Measurements from ENCODE around the gene CHSY1.
"Not testable (repeated sequence)": the region's sequence is repeated elsewhere in the genome, so short reads cannot be mapped to it uniquely, and the experiment has no call there.

Gene CHSY1

GRCh38 chr15:101131489-101132389, 120.1 kb downstream of the CHSY1 start:
- no peak overlapping the region for H3K4me3 ChIP-seq (ENCODE audit: low read length)
- TF ChIP-seq CTCF (IDR thresholded peaks at IDR 0.05; ENCODE audit: insufficient read depth, low read depth, low read length, missing control alignments) = no peak
- DNase-seq (ENCODE audit: low read depth) = no peak

GRCh38 chr15:101129851-101130380, 121.9 kb downstream of the CHSY1 start:
- DNase-seq (ENCODE audit: low read depth) = no peak
- no peak overlapping the region for H3K4me3 ChIP-seq (ENCODE audit: low read length)
- no peak for TF ChIP-seq CTCF (IDR thresholded peaks at IDR 0.05; ENCODE audit: insufficient read depth, low read depth, low read length, missing control alignments)

GRCh38 chr15:101128221-101129015, 123.4 kb downstream of the CHSY1 start:
- no peak for TF ChIP-seq CTCF (IDR thresholded peaks at IDR 0.05; ENCODE audit: insufficient read depth, low read depth, low read length, missing control alignments)
- peak; percentile 94 for DNase-seq (ENCODE audit: low read depth)
- no peak overlapping the region for H3K4me3 ChIP-seq (ENCODE audit: low read length)

GRCh38 chr15:101127506-101128076, 124.3 kb downstream of the CHSY1 start:
- no peak for TF ChIP-seq CTCF (IDR thresholded peaks at IDR 0.05; ENCODE audit: insufficient read depth, low read depth, low read length, missing control alignments)
- peak; percentile 62 for DNase-seq (ENCODE audit: low read depth)
- H3K4me3 ChIP-seq (ENCODE audit: low read length) = no peak overlapping the region

GRCh38 chr15:101126618-101127505, 125.0 kb downstream of the CHSY1 start:
- no peak for TF ChIP-seq CTCF (IDR thresholded peaks at IDR 0.05; ENCODE audit: insufficient read depth, low read depth, low read length, missing control alignments)
- no peak for DNase-seq (ENCODE audit: low read depth)
- no peak overlapping the region for H3K4me3 ChIP-seq (ENCODE audit: low read length)

GRCh38 chr15:101125881-101126428, 125.9 kb downstream of the CHSY1 start:
- not testable (repeated sequence) for H3K4me3 ChIP-seq (ENCODE audit: low read length)

More at GRCh38 chr15:101125881-101126428, 125.9 kb downstream of the CHSY1 start:
- DNase-seq (ENCODE audit: low read depth) = not testable (repeated sequence)
